Mesenchymal stem cell (in vitro differentiated cells and primary cell): Measurements from ENCODE around the gene MAP4K3.

ENCODE experiments used
- DNase-seq: peaks from one replicate; pipeline ENCODE4 v3.0.0-alpha.2; 2013
- H2AFZ ChIP-seq: one replicate; pipeline ENCODE4 v1.6.1; 2013; ENCODE audit warnings: low read depth, mild to moderate bottlenecking, control low read depth, inconsistent platforms, low read length, moderate library complexity
- H2AK5ac ChIP-seq: 2 replicates; pipeline ENCODE4 v1.6.1; 2013; ENCODE audit warnings: low read length, moderate library complexity, mild to moderate bottlenecking, inconsistent platforms; ENCODE audit not compliant: severe bottlenecking
- H2BK120ac ChIP-seq: one replicate; pipeline ENCODE4 v1.6.1; 2013; ENCODE audit warnings: low read depth, mild to moderate bottlenecking, inconsistent platforms, low read length, moderate library complexity
- H2BK12ac ChIP-seq, 2 experiments: one replicate each; pipeline ENCODE4 v1.6.1; 2013; ENCODE audit warnings: inconsistent platforms in 2 of 2, low read length in 2 of 2, mild to moderate bottlenecking in 2 of 2, moderate library complexity in 2 of 2, control low read depth in 1 of 2
- H2BK15ac ChIP-seq: one replicate; pipeline ENCODE4 v1.6.1; 2013; ENCODE audit warnings: mild to moderate bottlenecking, low read depth, inconsistent platforms; ENCODE audit not compliant: poor library complexity, severe bottlenecking
- H2BK5ac ChIP-seq: 2 replicates; pipeline ENCODE4 v1.6.1; 2013; ENCODE audit warnings: low read depth, mild to moderate bottlenecking, low read length, control low read depth, inconsistent platforms; ENCODE audit not compliant: poor library complexity, severe bottlenecking
- H3K14ac ChIP-seq, 2 experiments: one replicate each; pipeline ENCODE4 v1.6.1; 2013; ENCODE audit warnings: inconsistent platforms in 2 of 2, low read length in 2 of 2, control low read depth in 1 of 2, mild to moderate bottlenecking in 1 of 2, moderate library complexity in 1 of 2
- H3K18ac ChIP-seq, 2 experiments: one replicate each; pipeline ENCODE4 v1.6.1; 2013; ENCODE audit warnings: inconsistent platforms in 2 of 2, low read length in 2 of 2, control low read depth in 1 of 2, low read depth in 1 of 2, mild to moderate bottlenecking in 1 of 2
- H3K23ac ChIP-seq, 2 experiments: one replicate each; pipeline ENCODE4 v1.6.1; 2013; ENCODE audit warnings: inconsistent platforms in 2 of 2, low read length in 2 of 2, mild to moderate bottlenecking in 2 of 2, moderate library complexity in 2 of 2, control low read depth in 1 of 2
- H3K27ac ChIP-seq: 2 replicates; pipeline ENCODE4 v1.5.1; 2013; ENCODE audit warnings: mild to moderate bottlenecking, moderate library complexity, low read length, control low read depth, inconsistent platforms; ENCODE audit not compliant: poor library complexity, severe bottlenecking
- H3K27me3 ChIP-seq, 2 experiments: 2 replicates each; pipeline versions ENCODE4 v1.6.1 to v1.7.0; 2013; ENCODE audit warnings: low read length in 2 of 2, mild to moderate bottlenecking in 2 of 2, moderate library complexity in 2 of 2, control low read depth in 1 of 2, inconsistent platforms in 1 of 2; ENCODE audit not compliant: control insufficient read depth in 1 of 2, insufficient read depth in 1 of 2
- H3K36me3 ChIP-seq, 2 experiments: 2 replicates each; pipeline versions ENCODE4 v1.6.1 to v1.7.0; 2013; ENCODE audit warnings: low read length in 2 of 2, control low read depth in 1 of 2, inconsistent platforms in 1 of 2, low read depth in 1 of 2, mild to moderate bottlenecking in 1 of 2; ENCODE audit not compliant: insufficient read depth in 2 of 2, control insufficient read depth in 1 of 2
- H3K4ac ChIP-seq, 2 experiments: one replicate each; pipeline ENCODE4 v1.6.1; 2013; ENCODE audit warnings: inconsistent platforms in 2 of 2, low read length in 2 of 2, mild to moderate bottlenecking in 2 of 2, moderate library complexity in 2 of 2, control low read depth in 1 of 2, low read depth in 1 of 2
- H3K4me1 ChIP-seq: 2 replicates; pipeline ENCODE4 v1.6.1; 2013; ENCODE audit warnings: low read depth, low read length, control low read depth; ENCODE audit not compliant: control insufficient read depth, insufficient read depth
- H3K4me2 ChIP-seq: 2 replicates; pipeline ENCODE4 v1.6.1; 2013; ENCODE audit warnings: low read length, mild to moderate bottlenecking, inconsistent platforms; ENCODE audit not compliant: poor library complexity, severe bottlenecking
- H3K4me3 ChIP-seq, 2 experiments: 2 replicates each; pipeline versions ENCODE4 v1.5.1 to v1.7.0; 2013; ENCODE audit warnings: low read length in 2 of 2, mild to moderate bottlenecking in 2 of 2, control low read depth in 1 of 2, low read depth in 1 of 2; ENCODE audit not compliant: insufficient read depth in 1 of 2
- H3K79me1 ChIP-seq: replicated peaks from 2 replicates; pipeline ENCODE4 v1.6.1; 2013; ENCODE audit warnings: mild to moderate bottlenecking, control low read depth, low read length, inconsistent platforms; ENCODE audit not compliant: poor library complexity, severe bottlenecking
- H3K9ac ChIP-seq: 2 replicates; pipeline ENCODE4 v1.7.0; 2013; ENCODE audit warnings: mild to moderate bottlenecking, low read length, moderate library complexity
- H3K9me3 ChIP-seq: 2 replicates; pipeline ENCODE4 v1.7.0; 2013; ENCODE audit warnings: mild to moderate bottlenecking, low read length; ENCODE audit not compliant: control insufficient read depth
- H4K8ac ChIP-seq: one replicate; pipeline ENCODE4 v1.6.1; 2013; ENCODE audit warnings: inconsistent platforms, mild to moderate bottlenecking, low read length, moderate library complexity
- H4K91ac ChIP-seq: one replicate; pipeline ENCODE4 v1.6.1; 2013; ENCODE audit warnings: mild to moderate bottlenecking, low read length, inconsistent platforms
- WGBS: methylation state at CpG from one replicate; pipeline ENCODE4 v1.1.7; 2013; ENCODE audit warnings: mixed read lengths; 5-methylcytosine and 5-hydroxymethylcytosine counted together

The MAP4K3 gene

DNA sequence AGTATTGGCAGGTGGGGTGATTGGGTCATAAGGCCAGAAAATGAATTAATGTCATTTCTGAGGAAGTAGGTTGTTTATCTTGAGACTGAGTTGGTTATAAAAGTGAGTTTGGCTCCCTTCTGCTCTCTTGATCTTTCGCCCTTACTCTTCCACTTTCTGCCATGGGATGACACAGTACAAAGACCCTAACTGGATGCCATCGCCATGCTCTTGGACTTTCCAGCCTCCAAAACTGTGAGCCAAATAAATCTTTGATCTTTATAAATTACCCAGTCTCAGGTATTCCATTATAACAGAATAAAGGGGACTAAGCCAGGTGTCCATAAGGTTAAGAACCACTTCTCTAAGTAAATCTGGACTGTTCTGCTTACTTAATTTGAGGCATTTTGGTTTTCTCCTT is 44.4 kb downstream of the MAP4K3 start:
- no peak overlapping the region for H2BK15ac ChIP-seq
- H3K36me3 ChIP-seq: no peaks in the 10 kb centered on the region

GRCh38 chr2:39390216-39390615 is 46.9 kb downstream of the MAP4K3 start:
- H3K18ac ChIP-seq: no peak overlapping the region
- H3K4me3 ChIP-seq: no peak overlapping the region
- peaks cover 5% of the 10 kb centered on the region for H3K9me3 ChIP-seq
- H4K91ac ChIP-seq: no peak overlapping the region
- H3K79me1 ChIP-seq: peaks cover 9% of the 10 kb centered on the region
- no peak overlapping the region for H2AFZ ChIP-seq
- no peak overlapping the region for H3K23ac ChIP-seq
- 90% methylated on average over 4 of the region's 4 CpGs for WGBS
- DNase-seq: no peak
- no peak overlapping the region for H2BK120ac ChIP-seq
- H2AK5ac ChIP-seq: no peak overlapping the region
- H3K4ac ChIP-seq: no peak overlapping the region
- H2BK15ac ChIP-seq: no peak overlapping the region
- no peak overlapping the region for H2BK12ac ChIP-seq
- H3K36me3 ChIP-seq: no peaks in the 10 kb centered on the region
- no peak overlapping the region for H2BK5ac ChIP-seq
- peaks cover 1% of the 10 kb centered on the region for H3K4me1 ChIP-seq
- H3K27me3 ChIP-seq: no peaks in the 10 kb centered on the region
- no peak overlapping the region for H3K9ac ChIP-seq
- no peak overlapping the region for H3K4me2 ChIP-seq
- H4K8ac ChIP-seq: no peak overlapping the region
- H3K14ac ChIP-seq: no peak overlapping the region
- H3K27ac ChIP-seq: no peak overlapping the region

More for the DNA sequence above, 44.4 kb downstream of the MAP4K3 start:
- Histone ChIP-seq H3K9ac (no peak overlapping the region), H2BK12ac (no peak overlapping the region), H3K4me1 (peaks cover 1% of the 10 kb centered on the region), H2BK120ac (no peak overlapping the region), H2BK5ac (no peak overlapping the region), H3K4me2 (no peak overlapping the region), H3K9me3 (no peaks in the 10 kb centered on the region), H3K27ac (no peak overlapping the region), H3K27me3 (no peaks in the 10 kb centered on the region), H4K8ac (no peak overlapping the region), H3K4ac (no peak overlapping the region), H3K18ac (no peak overlapping the region), H3K23ac (no peak overlapping the region), H3K79me1 (peaks cover 8% of the 10 kb centered on the region), H2AK5ac (no peak overlapping the region), H4K91ac (no peak overlapping the region), H3K4me3 (no peak overlapping the region), H2AFZ (no peak overlapping the region), H3K14ac (no peak overlapping the region)
- DNase-seq: no peak
- 86% methylated on average over 1 of the region's 2 CpGs for WGBS

DNA sequence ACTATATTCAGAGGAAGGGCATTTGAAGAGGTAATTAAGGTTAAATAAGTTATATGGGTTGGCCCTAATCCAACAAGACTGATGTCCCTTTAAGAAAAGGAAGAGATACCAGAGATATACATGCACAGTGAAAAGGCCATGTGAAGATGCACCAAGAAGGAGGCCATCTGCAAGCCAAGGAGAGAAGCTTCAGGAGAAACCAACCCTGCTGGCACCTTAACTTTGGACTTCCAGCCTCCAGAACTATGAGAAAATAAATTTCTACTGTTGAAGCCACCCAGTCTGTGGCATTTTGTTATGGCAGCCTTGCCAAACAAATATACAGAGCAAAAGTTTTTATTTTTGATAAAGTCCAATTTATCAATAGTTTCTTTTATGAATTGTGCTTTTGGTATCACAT is 51.0 kb downstream of the MAP4K3 start:
- peaks cover 5% of the 10 kb centered on the region for H3K9me3 ChIP-seq
- no peak overlapping the region for H2BK120ac ChIP-seq
- H4K8ac ChIP-seq: no peak overlapping the region
- H3K4me3 ChIP-seq: no peak overlapping the region
- peaks cover 2% of the 10 kb centered on the region for H3K4me1 ChIP-seq
- no peak overlapping the region for H3K4ac ChIP-seq
- H2AK5ac ChIP-seq: no peak overlapping the region
- no peak for DNase-seq
- H2BK12ac ChIP-seq: no peak overlapping the region
- H2BK15ac ChIP-seq: no peak overlapping the region
- H3K27me3 ChIP-seq: no peaks in the 10 kb centered on the region
- no peaks in the 10 kb centered on the region for H3K36me3 ChIP-seq
- no peak overlapping the region for H3K23ac ChIP-seq
- H3K27ac ChIP-seq: no peak overlapping the region
- H3K18ac ChIP-seq: no peak overlapping the region
- no peak overlapping the region for H3K4me2 ChIP-seq
- H3K79me1 ChIP-seq: peaks cover 17% of the 10 kb centered on the region
- no peak overlapping the region for H2AFZ ChIP-seq
- no peak overlapping the region for H4K91ac ChIP-seq
- H3K14ac ChIP-seq: no peak overlapping the region
- H2BK5ac ChIP-seq: no peak overlapping the region
- no peak overlapping the region for H3K9ac ChIP-seq

- Histone ChIP-seq H3K27ac (no peak overlapping the region), H3K23ac (no peak overlapping the region), H2AK5ac (no peak overlapping the region), H2BK5ac (no peak overlapping the region), H3K4ac (no peak overlapping the region), H2BK15ac (no peak overlapping the region), H2BK120ac (no peak overlapping the region), H3K36me3 (no peaks in the 10 kb centered on the region), H4K8ac (no peak overlapping the region), H2AFZ (no peak overlapping the region), H3K4me1 (peaks cover 2% of the 10 kb centered on the region), H3K27me3 (no peaks in the 10 kb centered on the region), H3K79me1 (peaks cover 15% of the 10 kb centered on the region), H3K18ac (no peak overlapping the region), H2BK12ac (no peak overlapping the region), H3K4me2 (no peak overlapping the region), H3K9me3 (peaks cover 5% of the 10 kb centered on the region), H3K4me3 (no peak overlapping the region), H3K14ac (no peak overlapping the region), H4K91ac (no peak overlapping the region), H3K9ac (no peak overlapping the region)
- WGBS: 100% methylated on average over 1 of the region's 2 CpGs
- DNase-seq: no peak
Measured at GRCh38 chr2:39385172-39385571, 51.9 kb downstream of the MAP4K3 start.
